NOMO-1 (cell line): Measurements from ENCODE around the gene IQUB.
A peak's percentile ranks its signal among the peaks of the same experiment; 100 is the strongest.
"Not testable (repeated sequence)": the region's sequence is repeated elsewhere in the genome, so short reads cannot be mapped to it uniquely, and the experiment has no call there.

Source experiments
- DNase-seq, 2 experiments: peaks; one replicate each; lab custom pipeline; 2025; ENCODE audit not compliant: unreplicated experiment in 2 of 2; lab: John Stamatoyannopoulos, UW

IQUB gene

DNA sequence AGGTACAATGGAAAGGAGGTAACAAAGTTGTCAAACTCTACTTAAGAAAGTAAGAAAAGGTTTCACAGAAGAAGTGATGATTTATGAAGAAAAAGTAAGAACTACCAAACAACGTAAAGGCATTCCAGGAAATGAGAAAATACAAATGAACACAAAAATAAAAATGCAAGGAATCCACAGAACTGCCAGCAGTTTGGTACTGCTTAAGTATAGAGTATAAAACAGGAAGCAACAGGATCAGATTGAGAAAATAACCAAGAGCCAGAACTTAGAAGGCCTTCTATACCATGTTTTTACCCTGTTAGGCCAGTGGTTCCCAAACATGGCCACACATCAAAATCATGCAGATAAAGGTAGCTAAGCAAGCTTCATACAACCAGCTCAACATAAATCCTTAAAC is 14.0 kb upstream of the IQUB start:
- no peak for DNase-seq

DNA sequence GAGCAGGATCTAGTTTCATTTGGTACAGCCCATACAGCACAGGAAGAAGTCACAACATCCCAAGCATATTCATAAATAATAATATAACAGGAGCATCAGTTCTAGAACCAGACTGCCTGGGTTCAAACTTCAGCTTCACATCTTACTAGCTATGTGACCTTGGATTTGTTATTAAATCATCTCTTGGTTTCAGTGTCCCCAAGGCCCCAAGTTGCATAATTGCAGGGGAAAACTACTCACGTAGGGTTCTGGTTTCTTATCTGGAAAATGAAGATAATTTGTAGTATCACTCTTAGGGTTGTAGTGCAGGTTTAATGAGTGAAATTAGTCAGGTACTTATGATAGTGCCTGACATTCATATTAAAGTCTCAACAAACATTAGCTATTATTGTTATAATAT is 5.5 kb upstream of the IQUB start:
- DNase-seq = no peak

- no peak for DNase-seq
These were observed 4.5 kb upstream of the IQUB start for GRCh38 chr7:123538897-123539296.

DNA sequence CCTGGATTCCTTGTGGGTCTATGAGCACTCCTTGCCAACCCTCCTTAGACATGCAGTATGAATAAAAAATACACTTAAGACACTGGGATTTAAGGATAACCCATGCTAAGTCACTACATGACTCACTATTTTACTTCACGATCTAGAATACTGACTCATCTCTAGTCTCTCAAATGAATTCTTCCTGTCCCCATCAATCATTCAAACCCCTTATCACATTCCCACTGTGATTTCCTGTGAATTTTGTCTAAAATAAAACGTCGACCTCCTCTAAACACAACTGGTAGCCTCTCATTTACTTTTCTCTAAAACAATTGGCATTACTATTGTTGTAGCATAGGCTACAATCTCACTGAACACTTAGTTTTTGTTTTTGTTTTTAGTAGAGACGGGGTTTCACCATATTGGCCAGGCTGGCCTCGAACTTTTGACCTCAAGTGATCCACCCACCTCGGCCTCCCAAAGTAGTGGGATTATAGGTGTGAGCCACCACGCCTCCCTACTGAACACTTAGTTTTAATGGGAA is 3.9 kb upstream of the IQUB start:
- no peak for DNase-seq

- DNase-seq = no peak
These were observed 2.7 kb upstream of the IQUB start for GRCh38 chr7:123537026-123537642.

DNA sequence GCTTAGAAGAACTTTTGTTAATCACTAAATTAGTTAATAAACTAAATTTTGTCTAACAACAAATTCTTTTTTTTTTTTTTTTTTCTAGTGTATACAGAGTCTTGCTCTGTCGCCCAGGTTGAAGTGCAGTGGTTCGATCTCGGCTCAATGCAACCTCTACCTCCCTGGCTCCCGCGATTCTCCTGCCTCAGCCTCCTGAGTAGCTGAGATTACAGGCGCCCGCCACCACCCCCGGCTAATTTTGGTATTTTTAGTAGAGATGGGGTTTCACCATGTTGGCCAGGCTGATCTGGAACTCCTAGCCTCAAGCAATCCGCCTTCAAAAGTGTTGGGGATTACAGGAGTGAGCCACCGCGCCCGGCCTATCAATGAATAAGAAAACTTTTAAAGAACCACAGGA is 1.1 kb upstream of the IQUB start:
- DNase-seq = no peak

DNA sequence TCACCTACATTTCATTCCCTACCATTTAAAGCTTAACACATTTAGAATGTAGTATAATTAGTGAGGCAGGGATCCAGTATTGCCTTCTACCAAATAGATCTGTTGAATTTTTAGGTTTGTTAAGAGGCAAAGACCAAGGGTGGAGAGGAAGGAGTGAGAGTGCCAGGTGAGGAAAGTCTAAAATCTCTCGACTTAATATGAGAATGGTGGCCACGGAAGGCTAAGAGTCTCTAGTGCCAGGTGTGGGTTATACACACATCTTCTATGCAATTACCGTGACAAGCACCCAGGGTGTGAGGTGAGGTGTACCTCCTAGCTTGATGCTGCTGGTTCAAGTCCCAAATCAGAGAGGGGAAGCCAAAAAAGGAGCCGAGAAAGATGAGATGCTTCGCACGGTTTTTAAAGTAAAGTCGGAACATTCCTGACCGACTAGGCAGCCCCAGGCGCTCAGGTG is 439 bp downstream of the IQUB start:
- DNase-seq = no peak

DNA sequence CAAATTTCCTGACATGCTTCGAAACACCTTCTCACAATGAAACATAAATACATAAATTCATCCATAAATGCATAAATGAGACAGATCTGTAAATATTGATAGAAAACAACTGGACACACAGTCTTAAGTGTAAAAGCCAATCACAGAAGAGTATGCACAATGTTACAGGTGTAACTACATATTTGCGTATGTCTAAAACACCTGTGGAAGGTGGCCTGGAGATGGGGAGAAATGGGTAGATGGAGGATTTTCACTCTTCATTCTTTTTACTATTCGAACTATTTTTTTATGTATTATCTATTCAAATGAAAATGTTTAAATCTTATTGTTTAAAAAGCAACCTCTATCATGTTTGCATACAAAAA is 860 bp downstream of the IQUB start:
- no peak for DNase-seq

DNA sequence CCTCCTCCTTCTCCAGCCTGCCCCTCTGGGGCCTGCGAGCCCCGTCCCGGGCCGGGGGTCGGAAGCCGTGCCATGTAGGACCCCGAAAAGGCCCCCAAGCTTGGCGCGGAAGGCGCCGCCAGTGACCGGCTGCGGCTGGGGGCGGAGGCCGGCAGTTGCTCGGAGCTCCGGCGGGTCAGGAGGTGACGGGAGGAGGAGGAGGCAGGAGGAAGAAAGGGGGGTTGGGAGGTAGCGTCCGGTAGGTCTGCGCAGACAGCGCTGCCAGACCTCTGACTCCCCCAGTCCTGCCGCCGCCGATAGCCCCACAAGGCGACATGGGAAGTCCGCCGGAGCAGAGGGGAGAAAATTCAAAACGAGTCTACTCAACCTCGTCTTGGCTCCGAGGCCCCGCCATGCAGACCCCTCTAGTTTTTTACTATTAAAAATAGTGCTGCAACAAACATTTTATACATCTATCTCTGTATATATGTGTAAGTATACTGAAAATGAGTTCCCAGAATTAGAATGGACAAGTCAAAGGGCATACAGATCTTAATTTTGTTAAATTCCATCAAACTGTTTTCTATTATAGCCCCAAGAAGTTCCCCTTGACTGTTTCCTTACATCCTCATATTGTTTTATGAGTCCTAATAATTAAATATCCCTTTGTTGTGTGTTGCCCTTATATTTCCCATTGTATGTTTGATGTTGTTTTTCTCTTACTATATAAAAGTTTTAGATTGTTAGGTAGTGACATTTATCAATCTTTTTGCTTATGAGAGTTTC is 1.4 kb downstream of the IQUB start:
- peak in 1 of 2 experiments; percentile 7 for DNase-seq

DNA sequence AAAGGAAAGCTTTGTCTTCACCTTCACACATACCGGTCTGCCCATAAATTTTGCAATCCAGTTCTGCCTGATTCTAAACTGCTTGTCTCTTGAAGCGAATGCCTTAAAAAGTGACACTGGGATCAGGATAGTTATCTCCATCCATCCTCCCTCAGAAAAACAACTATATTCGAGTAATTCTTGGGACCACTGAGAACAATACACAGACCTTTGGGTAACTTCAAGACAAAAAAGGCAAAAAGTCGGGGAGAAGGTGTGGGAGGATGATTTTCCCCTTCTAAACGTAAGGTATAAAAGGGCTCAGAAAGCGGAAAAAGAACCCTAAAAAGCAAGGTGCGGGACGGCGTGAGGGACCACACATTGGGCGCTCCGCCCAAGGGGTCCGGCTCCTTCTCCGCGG is 2.1 kb downstream of the IQUB start:
- DNase-seq = not testable (repeated sequence)

- DNase-seq = not testable (repeated sequence)
These were observed 4.3 kb downstream of the IQUB start for GRCh38 chr7:123530035-123530591.

GRCh38 chr7:123528265-123528664 is 6.1 kb downstream of the IQUB start:
- no peak for DNase-seq

GRCh38 chr7:123527712-123528225 is 6.6 kb downstream of the IQUB start:
- DNase-seq = not testable (repeated sequence)

GRCh38 chr7:123526533-123526932 is 7.9 kb downstream of the IQUB start:
- not testable (repeated sequence) for DNase-seq

GRCh38 chr7:123522066-123522465 is 12.3 kb downstream of the IQUB start:
- no peak for DNase-seq

- DNase-seq = no peak
These were observed 29.2 kb downstream of the IQUB start for GRCh38 chr7:123505221-123505620.

GRCh38 chr7:123502201-123502600 is 32.2 kb downstream of the IQUB start:
- DNase-seq = no peak

- DNase-seq = no peak
These were observed 33.4 kb downstream of the IQUB start for GRCh38 chr7:123500878-123501489.

DNA sequence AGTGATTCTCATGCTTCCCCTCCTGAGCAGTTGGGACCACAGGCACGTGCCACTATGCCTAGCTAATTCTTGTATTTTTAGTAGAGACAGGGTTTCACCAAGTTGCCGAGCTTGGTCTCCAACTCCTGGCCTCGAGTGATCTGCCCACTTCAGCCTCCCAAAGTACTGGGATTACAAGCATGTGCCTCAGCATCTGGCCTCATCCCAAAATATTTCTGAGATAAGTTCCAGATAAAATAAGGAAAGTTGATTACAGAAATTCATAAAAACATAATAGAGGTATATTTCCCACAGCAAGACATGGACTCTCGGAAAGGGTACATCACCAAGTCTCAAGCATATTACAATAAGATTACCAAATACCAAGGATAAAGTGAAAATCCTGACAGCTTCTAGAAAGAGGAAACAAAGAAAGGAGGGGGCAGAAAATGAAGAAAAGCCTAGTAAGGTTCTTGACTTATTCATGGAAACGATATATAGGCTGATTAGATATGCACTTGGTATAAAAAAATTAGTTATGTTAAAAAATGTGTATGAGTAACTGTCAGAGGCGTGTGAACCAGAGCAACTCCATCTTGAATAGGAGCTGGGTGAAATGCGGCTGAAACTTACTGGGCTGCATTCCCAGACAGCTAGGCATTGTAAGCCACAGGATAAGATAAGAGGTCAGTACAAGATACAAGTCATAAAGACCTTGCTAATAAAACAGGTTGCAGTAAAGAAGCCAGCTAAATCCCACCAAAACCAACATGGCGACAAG is 35.0 kb downstream of the IQUB start:
- DNase-seq = no peak

DNA sequence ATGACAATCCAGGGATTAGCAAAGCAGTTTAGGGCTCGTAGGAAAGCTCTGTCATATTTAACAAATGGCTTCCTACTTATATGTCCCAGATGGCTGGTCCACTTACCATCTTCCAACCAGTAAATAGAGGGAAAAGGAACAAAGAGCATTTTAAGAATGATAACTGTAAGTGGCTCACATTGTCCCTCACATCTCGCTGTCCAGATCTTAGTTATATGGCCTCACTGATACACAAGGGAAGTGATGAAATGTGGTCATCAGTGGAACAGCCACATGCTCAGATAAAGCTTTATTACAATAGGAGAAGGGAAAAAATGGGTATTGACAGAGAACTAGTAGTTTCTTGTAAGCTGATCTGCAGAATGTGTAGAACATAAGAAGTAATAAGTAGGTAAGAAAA is 35.8 kb downstream of the IQUB start:
- no peak for DNase-seq

- no peak for DNase-seq
These were observed 36.4 kb downstream of the IQUB start for GRCh38 chr7:123498031-123498430.
